HG02840 (cell line): Measurements from ENCODE around the gene INTS2.
"Not testable (repeated sequence)": the region's sequence is repeated elsewhere in the genome, so short reads cannot be mapped to it uniquely, and the experiment has no call there.

ENCODE experiments used
- ATAC-seq: cut with Tn5 transposase; IDR thresholded peaks from one replicate; pipeline ENCODE4 v1.9.1; 2021; ENCODE audit warnings: mild to moderate bottlenecking, moderate library complexity, moderate number of reproducible peaks; ENCODE audit not compliant: unreplicated experiment, low FRiP score

The INTS2 gene

GRCh38 chr17:61825448-61826137 is 102.2 kb downstream of the INTS2 start:
- no peak for ATAC-seq

DNA sequence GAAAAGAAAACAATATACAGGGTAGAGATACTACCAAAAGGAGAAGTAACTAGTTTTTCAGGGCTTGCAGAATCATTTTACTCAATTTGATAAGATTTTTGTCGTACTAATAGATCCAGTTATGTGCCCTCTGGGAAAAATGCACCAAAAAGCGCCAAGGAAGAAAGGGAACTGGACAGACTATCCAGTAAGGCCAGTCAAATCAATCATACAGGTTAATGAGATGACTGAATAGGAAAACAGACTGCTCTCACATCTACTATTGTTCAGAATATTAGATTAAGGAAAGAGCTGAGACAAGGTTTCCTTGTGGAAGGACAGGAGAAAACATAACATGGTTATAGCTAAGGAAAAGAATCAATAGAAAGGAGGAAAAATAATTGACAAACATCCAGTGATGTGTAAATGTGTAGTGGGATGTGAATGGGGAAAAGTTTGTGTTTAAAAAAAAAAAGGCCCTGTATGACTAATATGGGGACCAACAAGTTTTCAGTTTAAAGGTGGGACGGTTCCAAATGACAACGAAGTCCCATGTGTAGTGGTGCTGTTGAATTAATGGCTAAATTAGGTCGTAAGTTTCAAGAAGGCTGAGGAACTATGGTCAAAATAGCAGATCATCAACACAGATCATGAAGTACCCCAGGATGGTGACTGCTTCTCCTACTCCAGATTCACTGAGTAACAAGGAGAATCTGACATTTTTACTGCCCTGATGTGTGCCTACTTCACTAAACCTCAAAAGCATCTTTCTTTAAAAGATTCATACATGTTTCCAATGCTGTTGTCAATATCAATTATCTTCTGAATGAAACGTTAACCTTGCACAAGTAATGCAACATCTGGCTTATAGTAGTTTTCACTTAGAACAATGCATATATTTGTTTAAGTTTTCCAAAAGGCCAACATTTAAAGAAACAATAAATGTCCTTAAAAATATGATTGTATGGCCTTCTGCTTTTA is 105.2 kb downstream of the INTS2 start:
- ATAC-seq = no peak

- ATAC-seq = no peak
Observed at GRCh38 chr17:61821655-61822054, 106.1 kb downstream of the INTS2 start.

GRCh38 chr17:61819265-61819664 is 108.5 kb downstream of the INTS2 start:
- not testable (repeated sequence) for ATAC-seq

GRCh38 chr17:61818225-61818624 is 109.6 kb downstream of the INTS2 start:
- no peak for ATAC-seq

DNA sequence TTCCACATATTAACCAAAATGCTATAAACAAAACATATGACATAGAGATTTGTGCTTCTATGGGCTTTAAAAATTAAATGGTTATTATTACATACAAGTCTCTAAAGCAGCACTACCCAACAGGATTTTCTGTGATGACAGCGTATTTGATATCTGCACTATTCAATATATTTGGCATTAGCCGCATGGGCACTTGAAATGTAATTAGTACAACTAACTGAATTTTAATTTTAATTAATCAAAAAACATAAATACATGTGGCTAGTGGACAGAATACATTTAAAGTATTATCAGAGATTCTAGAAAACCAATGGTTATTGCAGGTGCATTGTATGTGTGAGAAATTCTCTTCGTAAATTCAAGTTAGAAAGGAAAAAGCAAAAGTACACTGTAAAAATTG is 110.3 kb downstream of the INTS2 start:
- ATAC-seq = no peak

DNA sequence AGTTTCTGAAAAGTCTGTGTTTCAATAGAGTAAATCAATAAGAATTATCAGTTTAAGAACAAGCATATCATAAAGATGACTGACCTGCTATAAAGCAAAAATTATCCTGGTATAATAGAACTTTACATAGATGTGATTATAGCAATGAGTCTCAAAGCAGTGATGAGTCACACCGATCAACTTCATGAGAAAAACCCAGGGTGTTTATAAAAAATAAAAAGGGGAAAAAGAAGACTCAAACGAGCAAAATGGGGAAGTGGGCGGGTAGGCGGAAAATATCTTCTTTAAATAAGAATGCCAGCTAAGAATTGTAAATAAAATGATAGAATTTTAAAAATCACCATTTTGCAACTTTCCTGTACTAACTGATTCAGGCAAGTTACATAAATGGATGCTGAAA is 111.2 kb downstream of the INTS2 start:
- no peak for ATAC-seq

DNA sequence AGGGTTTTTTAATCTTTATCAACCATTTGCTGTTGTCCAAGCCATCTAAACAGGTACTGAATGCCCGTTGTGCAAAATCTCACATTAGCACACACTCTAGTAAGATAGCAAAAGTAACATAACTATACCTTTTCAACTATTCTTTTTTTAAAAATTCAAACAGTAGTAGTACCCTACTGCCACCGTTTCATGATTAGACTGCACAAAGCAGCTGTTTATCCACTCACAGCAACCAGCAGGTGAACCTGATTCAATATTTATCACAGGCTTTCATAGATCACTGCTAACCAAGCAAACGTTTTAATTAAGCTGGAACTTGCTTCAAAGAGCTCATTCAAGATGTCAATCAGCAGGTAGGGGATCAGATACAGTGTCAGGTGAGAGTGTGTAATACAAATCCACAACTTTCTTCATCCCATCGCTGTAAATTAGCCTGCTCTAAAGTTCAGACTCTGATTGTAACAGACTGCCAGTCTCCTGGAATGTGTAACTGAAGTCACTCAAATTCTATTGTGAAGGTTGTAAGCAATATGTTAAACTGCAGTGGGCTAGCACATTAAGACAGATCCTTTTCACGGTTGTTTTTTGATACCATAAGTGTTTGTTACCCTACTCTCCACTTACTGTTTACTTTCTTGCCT is 111.8 kb downstream of the INTS2 start:
- no peak for ATAC-seq
